GM18858 (cell line): ENCODE results near the gene XPA.
"Not testable (repeated sequence)": the region's sequence is repeated elsewhere in the genome, so short reads cannot be mapped to it uniquely, and the experiment has no call there.

Experiments used
- ATAC-seq: cut with Tn5 transposase; IDR thresholded peaks from one replicate; pipeline ENCODE4 v1.9.1; 2021; ENCODE audit not compliant: unreplicated experiment

XPA gene

GRCh38 chr9:97704345-97704677, 7.2 kb upstream of the XPA start:
- no peak for ATAC-seq

GRCh38 chr9:97703437-97704344, 6.6 kb upstream of the XPA start:
- ATAC-seq = no peak

GRCh38 chr9:97699824-97700223, 2.7 kb upstream of the XPA start:
- ATAC-seq = not testable (repeated sequence)

- ATAC-seq = not testable (repeated sequence)
These were observed 2.1 kb upstream of the XPA start for GRCh38 chr9:97699281-97699680.

- ATAC-seq = no peak
These were observed 1.7 kb upstream of the XPA start for GRCh38 chr9:97698865-97699264.

GRCh38 chr9:97697837-97698236, 697 bp upstream of the XPA start:
- no peak for ATAC-seq

DNA sequence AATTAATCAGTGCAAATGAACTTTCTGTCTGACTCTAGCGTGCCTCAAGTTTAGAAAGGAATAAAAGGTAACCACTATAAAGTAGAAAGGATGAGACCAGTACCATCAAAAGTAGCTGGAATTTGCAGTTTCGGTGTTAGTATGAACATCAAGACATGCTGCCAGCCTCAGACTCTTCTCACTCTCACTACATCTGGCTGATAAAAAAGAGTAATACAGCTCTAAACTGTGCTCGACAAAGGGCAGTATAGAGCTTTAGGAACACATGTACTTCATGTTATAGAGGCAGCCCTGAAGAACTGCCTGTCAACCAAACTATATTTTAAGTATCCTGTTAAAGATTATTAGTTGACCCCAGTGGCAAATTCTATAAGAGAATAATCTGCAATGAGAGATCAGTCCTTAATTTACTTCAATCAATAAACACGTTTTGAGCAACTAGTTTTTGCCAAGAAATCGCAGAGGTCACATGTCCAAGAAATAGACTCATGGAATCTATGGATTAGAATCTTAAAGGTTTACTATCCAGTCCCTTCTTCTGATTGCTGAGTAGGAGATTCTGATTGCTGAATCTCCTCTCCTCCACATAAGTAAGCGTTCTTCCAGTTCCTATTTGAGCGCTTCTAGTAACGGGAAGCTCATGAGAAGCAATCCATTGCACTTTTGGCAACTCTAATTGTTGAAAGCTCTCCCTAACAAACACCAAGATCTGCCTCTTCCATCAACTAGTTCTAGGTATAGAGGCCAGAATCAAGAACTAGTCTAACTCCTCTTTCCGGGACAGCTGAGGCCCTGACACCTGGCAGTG, 941 bp downstream of the XPA start:
- peak; percentile 11 for ATAC-seq

GRCh38 chr9:97695390-97695789, 1.8 kb downstream of the XPA start:
- no peak for ATAC-seq

GRCh38 chr9:97694769-97695168, 2.4 kb downstream of the XPA start:
- no peak for ATAC-seq

DNA sequence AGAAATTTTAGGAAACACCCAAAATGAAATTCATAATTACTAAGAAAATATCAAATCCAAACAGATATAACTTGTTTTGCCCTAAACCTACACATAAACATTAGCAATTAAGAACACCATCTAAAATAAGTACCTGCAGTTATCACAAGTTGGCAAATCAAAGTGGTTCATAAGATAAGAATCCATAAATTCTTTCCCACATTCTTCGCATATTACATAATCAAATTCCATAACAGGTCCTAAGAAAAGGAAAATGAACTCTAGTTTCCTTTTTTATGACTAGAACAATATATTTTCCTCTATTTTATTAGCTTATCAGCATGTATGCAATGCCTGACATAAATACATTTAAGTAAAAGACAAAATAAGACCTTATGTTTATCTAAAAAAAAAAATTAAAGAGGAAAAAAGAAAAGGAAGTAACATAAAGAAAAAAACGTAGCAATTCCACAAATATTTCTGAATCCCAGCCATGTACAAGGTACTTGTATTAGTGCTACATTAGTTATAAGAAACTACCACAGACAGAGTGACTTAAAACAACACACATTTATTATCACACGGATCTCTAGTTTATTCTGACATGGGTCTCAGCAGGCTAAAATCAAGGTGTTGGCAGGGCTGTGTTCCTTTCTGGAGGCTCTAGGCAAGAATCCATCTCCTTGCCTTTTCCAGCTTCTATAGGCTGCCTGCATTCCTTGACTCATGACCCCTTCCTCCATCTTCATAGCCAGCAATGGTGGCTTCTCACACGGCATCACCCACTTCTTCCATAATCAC, 7.5 kb downstream of the XPA start:
- ATAC-seq = no peak

DNA sequence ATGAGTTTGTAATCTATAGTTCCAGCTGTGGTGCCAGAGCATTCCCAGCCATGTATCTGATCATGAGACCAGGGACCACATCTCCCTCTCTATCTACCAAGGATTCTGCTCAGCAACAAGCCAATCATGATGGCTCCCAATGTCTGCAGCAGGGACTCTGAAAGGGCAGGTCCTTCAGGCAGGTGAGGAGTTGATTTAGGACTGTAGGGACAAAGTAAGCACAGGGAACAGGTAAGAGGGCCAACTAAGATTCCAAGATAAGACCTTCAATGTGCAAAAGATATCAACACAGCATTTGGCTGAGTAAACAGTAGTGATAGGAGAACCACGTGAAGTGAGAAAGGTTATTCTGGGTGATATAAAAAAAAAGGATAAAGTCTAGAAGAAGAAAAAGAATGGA, 8.5 kb downstream of the XPA start:
- ATAC-seq = no peak

DNA sequence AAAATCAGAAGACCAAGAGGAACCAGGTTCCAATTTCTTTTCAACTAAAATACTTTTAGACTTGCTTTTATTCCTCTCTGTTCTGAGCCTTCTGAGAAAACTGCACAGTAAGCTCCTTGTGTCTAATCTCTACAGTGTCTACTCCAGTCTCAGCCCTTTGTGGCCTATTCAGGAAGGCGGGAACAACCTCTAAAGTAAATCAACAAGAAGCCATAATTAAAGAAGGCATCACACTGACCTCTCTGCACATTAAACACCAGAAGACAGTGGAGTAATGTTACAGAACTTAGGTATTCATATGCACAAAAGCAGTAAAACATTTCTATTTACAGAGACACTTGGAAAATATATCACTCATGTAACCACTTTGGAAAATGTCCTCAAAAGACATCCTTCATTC, 14.9 kb downstream of the XPA start:
- no peak for ATAC-seq

DNA sequence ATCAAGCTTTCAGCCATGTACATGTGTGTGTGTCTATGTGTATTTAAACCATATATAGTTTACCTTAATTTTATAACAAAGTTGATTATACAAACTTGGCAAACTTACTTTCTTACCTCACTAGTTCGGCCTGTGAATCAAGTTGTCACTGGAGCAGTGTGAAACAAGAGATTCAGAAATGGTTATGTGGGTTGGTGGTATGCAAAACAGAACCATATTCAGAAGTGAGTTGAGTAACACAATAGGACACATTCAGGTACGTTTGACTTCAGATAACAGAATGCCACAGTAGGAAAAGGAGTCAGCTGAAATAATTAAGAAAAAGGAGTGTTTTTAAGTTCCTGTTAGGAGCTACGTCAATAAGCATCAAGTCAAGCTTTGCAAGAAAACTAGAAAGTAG, 21.5 kb downstream of the XPA start:
- ATAC-seq = peak; percentile 62

- ATAC-seq = no peak
These were observed 23.2 kb downstream of the XPA start for GRCh38 chr9:97673922-97674321.

- ATAC-seq = no peak
These were observed 24.7 kb downstream of the XPA start for GRCh38 chr9:97672403-97672802.

- no peak for ATAC-seq
These were observed 26.6 kb downstream of the XPA start for GRCh38 chr9:97670586-97670985.

DNA sequence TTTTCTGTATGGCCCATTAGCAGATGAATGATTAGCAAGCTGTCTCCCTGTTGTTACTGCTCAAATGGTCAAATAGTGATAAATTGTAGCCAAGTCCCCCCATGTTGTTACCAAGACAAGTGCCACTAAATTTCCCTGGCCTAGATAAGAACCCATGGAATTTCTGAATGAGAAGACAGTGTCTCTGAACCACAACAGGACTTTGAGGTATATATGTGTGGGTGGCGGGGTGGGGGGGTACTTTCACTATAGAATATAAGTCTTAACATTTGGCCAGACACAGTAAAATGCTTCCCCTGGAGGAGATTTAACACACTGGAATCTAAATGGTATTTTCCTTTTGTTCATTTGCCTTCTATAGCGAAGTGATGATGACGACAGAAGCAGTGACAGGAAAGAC, 28.7 kb downstream of the XPA start:
- ATAC-seq = no peak

- no peak for ATAC-seq
These were observed 30.0 kb downstream of the XPA start for GRCh38 chr9:97666907-97667686.

DNA sequence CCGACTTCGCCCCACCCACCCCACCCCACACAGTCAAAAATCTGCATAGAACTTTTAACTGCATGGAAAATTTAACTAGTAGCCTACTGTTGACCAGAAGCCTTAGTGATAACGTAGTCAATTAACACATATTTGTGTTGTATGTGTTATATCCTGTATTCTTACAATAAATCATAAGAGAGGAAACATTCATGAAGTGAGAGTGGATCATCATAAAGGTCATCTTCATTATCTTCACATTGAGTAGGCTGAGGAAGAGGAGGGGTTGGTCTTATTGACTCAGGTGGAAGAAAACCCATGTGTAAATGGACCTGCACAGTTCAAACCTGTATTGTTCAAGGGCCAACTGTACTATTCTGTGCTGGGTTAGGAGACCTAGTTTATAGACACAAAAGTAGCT, 31.4 kb downstream of the XPA start:
- no peak for ATAC-seq

DNA sequence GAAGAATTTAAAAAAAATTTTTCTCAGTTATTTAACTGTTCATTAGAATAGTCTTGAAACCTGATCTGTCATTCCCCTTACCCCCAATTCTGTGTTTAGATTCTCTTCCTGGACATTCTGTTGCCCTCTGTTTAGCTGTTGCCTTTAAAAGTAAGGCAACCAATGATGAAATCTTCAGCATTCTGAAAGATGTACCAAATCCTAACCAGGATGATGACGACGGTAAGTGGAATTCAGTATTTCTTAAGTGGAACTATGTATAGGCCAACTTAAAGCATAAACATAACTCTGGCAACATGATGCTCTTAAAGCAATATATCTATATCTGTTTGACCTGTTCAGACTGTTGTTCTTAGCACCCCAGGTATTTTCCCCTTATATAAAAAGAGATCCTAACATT, 36.3 kb downstream of the XPA start:
- ATAC-seq = no peak

GRCh38 chr9:97660340-97660739, 36.8 kb downstream of the XPA start:
- no peak for ATAC-seq
